IMR-90 (cell line): ENCODE data around the gene DUSP2. TPM values are rescaled to one million over a fixed set of nuclear protein-coding genes. Genes with fewer than 3 reads are reported as not detected.

Source experiments
- CEBPB ChIP-seq: IDR thresholded peaks from 2 replicates; pipeline ENCODE4 v1.6.1; 2012; ENCODE audit warnings: low read depth, low read length, improper control_type of control experiment
- polyA plus RNA-seq, 3 experiments: library from polyadenylated mRNA; depleted of rRNA; stranded (reverse); fragments of >200 nt; gene quantifications; 2 replicates each; pipeline ENCODE4 v1.2.3, GENCODE V29; 2012; ENCODE audit warnings: low replicate concordance in 1 of 3
- total RNA-seq: library from RNA; depleted of rRNA; stranded (reverse); fragments of >200 nt; gene quantifications from 2 replicates; pipeline ENCODE4 v1.2.3, GENCODE V29; 2012
- TF ChIP-seq, protein P1 (sequence below): fragments of 150-350 bp; IDR thresholded peaks from 2 replicates; pipeline ENCODE4 v1.6.1; 2016; ENCODE audit warnings: low read depth, mild to moderate bottlenecking, low read length, moderate library complexity, borderline replicate concordance

DUSP2 gene
- total and polyA plus RNA-seq, 2 of the 4 experiments (the other 2 are of a cell fraction): 1.8 to 3.8 TPM

DNA sequence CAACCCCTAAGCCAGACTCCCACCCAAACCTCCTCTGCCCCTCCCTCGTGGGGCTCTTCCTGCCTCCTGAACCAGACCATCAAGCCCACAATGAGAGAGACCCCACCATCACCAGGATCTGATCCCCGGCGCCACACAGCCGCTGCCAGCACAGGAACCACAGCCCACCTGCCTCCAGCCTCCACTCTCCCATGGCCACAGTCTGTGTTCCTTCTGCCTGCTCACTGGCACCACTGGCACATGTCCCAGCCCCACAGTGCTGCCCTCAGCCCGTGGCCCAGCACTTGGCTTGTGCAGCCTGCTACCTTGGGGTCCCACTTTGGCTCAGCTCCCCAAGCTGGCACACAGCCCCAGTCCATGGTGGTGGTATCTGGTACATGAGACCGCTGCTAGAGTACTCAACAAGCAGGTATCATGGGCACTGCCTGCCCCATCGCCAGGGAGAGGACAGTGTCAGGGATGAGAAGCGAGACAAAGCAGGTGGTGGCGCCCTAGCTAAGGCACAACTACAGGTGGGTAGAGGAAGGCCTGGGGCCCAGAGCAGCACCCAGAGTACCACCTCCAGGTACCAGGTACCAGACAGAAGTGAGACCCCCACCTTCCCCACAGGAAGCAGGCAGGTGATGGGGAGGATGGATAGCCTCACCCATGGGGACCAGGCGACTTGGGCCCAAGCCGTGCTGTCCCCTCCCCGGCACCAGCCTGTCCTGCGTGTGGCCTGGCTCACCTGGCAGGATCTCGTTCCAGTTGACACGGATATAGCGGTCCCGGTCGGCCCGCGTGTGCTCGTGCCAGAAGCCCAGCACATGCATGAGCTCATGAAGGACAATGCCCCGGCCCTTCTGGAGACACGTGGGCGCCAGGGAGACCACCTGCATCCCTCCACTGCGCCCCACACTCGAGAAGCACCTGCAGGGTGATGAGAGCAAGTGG lies 13.2 kb downstream of the DUSP2 start (continued):
- TF ChIP-seq, protein P1, sequence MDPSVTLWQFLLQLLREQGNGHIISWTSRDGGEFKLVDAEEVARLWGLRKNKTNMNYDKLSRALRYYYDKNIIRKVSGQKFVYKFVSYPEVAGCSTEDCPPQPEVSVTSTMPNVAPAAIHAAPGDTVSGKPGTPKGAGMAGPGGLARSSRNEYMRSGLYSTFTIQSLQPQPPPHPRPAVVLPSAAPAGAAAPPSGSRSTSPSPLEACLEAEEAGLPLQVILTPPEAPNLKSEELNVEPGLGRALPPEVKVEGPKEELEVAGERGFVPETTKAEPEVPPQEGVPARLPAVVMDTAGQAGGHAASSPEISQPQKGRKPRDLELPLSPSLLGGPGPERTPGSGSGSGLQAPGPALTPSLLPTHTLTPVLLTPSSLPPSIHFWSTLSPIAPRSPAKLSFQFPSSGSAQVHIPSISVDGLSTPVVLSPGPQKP: no peak
- no peak for TF ChIP-seq CEBPB
